ENCODE data around the gene NIPA2. TPM values are rescaled to one million over a fixed set of nuclear protein-coding genes. Genes with fewer than 3 reads are reported as not detected.

NIPA2 gene
- total RNA-seq, 1 experiment from 2014 or later, result 97.3 TPM

DNA sequence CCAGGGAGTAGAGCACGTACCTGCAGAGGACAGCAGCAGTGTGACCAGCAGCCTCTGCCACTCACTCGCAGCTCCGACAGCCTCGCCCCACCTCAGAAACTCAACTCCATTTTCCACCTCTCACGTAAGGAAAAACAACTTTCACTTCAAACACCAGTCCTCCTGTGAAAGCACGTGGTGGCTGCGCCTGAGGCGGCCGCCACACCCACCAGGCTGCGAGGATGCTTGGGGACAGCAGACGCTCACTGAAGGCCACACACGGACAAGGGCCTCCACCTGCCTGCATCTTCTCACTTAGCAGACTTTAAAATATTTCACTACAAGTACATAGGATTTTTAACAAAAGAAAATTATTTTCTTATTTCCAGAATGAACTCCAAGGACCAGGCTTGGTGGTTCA, 73.8 kb downstream of the NIPA2 start:
- Histone ChIP-seq H3K4me3 (ENCODE audit: insufficient read depth, low read depth, low read length) (no peak overlapping the region), H3K27me3 (ENCODE audit: control insufficient read depth, insufficient read depth, low read length) (no peaks in the 10 kb centered on the region), H3K36me3 (replicated peaks; ENCODE audit: control insufficient read depth, insufficient read depth, low read length) (peaks cover 13% of the 10 kb centered on the region)

DNA sequence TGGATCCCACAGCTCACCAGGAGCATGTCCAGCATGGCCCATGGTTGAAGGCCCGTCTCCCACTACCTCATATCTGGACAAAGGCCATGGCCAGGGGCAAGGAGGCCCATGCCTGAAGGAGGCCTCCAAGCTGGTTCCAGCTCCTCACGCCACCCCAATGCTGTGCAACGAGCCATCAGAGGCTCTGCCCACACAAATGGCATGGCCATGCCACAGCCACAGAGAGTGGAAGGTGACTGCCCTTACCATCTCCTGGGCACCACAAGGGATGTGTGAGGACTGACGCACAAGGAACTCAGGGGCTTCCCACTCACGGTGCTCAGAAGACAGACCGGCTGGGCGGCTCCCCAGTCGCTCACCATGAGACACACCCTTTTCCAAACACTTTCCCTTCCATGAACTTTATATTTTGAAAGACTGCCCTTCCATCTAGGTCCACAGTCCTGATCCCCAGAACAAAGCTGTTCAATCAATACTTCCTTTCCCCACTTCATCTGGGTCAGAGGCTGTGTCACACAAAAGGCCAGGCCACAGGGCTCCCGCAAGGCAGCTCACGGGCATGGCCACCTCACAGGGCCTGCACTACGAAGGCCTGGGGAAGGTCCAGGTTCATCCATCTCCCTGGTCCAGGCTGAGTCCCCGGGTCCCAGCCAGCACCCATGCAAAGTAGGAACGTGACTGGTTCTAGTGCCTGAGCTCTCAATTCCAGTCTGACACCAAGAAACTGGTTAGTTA, 75.3 kb downstream of the NIPA2 start:
- Histone ChIP-seq H3K36me3 (replicated peaks; ENCODE audit: control insufficient read depth, insufficient read depth, low read length) (peaks cover 13% of the 10 kb centered on the region), H3K27me3 (ENCODE audit: control insufficient read depth, insufficient read depth, low read length) (no peaks in the 10 kb centered on the region), H3K4me3 (ENCODE audit: insufficient read depth, low read depth, low read length) (no peak overlapping the region)
- no peak for DNase-seq

More for the DNA sequence above, 73.8 kb downstream of the NIPA2 start:
- DNase-seq, result no peak

DNA sequence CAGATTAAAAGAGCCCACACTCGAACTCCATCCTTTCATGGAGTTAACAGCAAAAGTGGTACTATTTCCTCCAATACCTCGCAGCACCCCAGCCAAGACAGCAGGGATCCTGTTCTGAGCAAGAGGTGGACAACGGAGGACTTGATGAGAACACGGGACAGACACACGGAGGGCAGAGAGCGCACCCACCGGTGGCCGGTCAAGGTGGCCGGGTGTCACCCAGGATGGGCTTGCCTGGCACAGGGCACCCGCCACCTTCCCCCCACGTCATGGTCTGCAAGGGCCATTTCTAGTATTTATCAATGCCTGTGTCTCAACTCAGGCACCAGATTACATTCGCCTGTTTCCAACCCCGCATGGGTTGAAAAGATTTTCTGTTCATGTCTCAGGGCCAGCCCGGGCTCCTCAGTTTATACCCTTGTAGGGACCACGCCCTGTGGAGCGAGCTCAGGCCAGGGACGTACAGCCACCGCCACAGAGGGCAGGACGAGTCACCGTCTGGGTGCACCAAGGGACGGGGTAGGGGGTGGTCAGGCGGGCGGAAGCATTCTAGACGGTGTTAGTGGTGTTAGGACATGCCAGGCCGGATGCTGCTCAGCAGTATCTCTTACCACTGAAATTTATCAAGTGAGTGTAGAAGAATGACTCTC, 77.5 kb downstream of the NIPA2 start:
- no peak for DNase-seq
- H3K4me3 ChIP-seq (ENCODE audit: insufficient read depth, low read depth, low read length), result no peak overlapping the region
- H3K36me3 ChIP-seq (replicated peaks; ENCODE audit: control insufficient read depth, insufficient read depth, low read length), result peaks cover 9% of the 10 kb centered on the region
- no peaks in the 10 kb centered on the region for H3K27me3 ChIP-seq (ENCODE audit: control insufficient read depth, insufficient read depth, low read length)

GRCh38 chr15:22916606-22917350, 78.3 kb downstream of the NIPA2 start:
- Histone ChIP-seq H3K4me3 (ENCODE audit: insufficient read depth, low read depth, low read length) (no peak overlapping the region), H3K27me3 (ENCODE audit: control insufficient read depth, insufficient read depth, low read length) (no peaks in the 10 kb centered on the region), H3K36me3 (replicated peaks; ENCODE audit: control insufficient read depth, insufficient read depth, low read length) (peaks cover 3% of the 10 kb centered on the region)
- no peak for DNase-seq

DNA sequence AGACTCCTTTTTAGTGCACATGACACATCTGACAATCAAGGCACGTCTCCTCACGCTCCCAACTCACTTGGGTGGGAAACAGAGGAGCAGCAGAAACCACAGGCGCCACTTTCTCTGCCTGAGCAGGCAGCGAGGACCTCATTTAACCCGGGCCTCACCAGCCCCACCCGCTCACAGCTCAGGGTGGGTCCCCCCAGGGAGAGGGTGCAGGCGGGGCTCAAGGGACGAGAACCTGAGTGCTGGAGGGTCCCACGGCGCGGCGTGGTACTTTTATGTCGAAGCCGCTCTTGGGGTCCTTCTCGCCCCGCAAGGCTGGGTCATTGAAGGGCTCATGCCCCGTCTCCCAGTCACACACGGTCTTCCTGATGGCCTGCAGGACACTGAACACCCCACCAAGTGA, 79.1 kb downstream of the NIPA2 start:
- Histone ChIP-seq H3K4me3 (ENCODE audit: insufficient read depth, low read depth, low read length) (no peak overlapping the region), H3K36me3 (replicated peaks; ENCODE audit: control insufficient read depth, insufficient read depth, low read length) (peaks cover 3% of the 10 kb centered on the region), H3K27me3 (ENCODE audit: control insufficient read depth, insufficient read depth, low read length) (no peaks in the 10 kb centered on the region)
- no peak for DNase-seq

Other genes starting within 250 kb of the NIPA2 start
- gene NIPA1, start 52.0 kb upstream of the NIPA2 start, total RNA-seq (2014; rRNA removed; shearing (Covaris generic)), result 9.5 and 19.2 TPM in 2 replicates
- gene CYFIP1, start 141.7 kb downstream of the NIPA2 start, total RNA-seq (2014; rRNA removed; shearing (Covaris generic)), result 84.2 and 85.7 TPM in 2 replicates
- 19.2 and 26.1 TPM in 2 replicates for gene TUBGCP5, start 200.9 kb downstream of the NIPA2 start, total RNA-seq (2014; rRNA removed; shearing (Covaris generic))